SU-DHL-6 (cell line): Measurements from ENCODE around the gene FHIP1B.

Experiments
- EZH2phosphoT487 ChIP-seq: fragments of 200-600 bp; sonication (generic), shearing (Covaris generic); conservative IDR thresholded peaks from 2 replicates; pipeline ENCODE4 v1.6.1; 2018; ENCODE audit warnings: mild to moderate bottlenecking, antibody characterized with exemption, low read length, moderate library complexity, mixed read lengths
- TF ChIP-seq, protein P1 (sequence below): fragments of 200-600 bp; sonication (generic); IDR thresholded peaks from one replicate; pipeline ENCODE4 v1.5.1; 2017; ENCODE audit warnings: antibody characterized with exemption, mild to moderate bottlenecking, low read length, moderate library complexity; ENCODE audit not compliant: insufficient read depth, poor library complexity, severe bottlenecking

- TF ChIP-seq, protein P1, sequence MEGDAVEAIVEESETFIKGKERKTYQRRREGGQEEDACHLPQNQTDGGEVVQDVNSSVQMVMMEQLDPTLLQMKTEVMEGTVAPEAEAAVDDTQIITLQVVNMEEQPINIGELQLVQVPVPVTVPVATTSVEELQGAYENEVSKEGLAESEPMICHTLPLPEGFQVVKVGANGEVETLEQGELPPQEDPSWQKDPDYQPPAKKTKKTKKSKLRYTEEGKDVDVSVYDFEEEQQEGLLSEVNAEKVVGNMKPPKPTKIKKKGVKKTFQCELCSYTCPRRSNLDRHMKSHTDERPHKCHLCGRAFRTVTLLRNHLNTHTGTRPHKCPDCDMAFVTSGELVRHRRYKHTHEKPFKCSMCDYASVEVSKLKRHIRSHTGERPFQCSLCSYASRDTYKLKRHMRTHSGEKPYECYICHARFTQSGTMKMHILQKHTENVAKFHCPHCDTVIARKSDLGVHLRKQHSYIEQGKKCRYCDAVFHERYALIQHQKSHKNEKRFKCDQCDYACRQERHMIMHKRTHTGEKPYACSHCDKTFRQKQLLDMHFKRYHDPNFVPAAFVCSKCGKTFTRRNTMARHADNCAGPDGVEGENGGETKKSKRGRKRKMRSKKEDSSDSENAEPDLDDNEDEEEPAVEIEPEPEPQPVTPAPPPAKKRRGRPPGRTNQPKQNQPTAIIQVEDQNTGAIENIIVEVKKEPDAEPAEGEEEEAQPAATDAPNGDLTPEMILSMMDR, result no peak
- no peak for TF ChIP-seq EZH2phosphoT487
Measured at GRCh38 chr11:6214530-6214929, 19.9 kb downstream of the FHIP1B start.
